Measurements from ENCODE around the gene CROCC2. TPM values are rescaled to one million over a fixed set of nuclear protein-coding genes. Genes with fewer than 3 reads are reported as not detected.

Gene CROCC2
- total and polyA plus RNA-seq, 5 donors from 2014 or later: not detected

- no peak for DNase-seq
- Mint-ChIP-seq H3K4me3 (peak overlapping the region; percentile 19 to 55 (median 52)), H3K27ac (peak overlapping the region in 1 of 3 donors; percentile 59), H3K4me1 (peaks cover 5 to 17% (median 9%) of the 10 kb centered on the region in 4 donors), H3K9me3 (peaks cover 0 to 7% (median 0%) of the 10 kb centered on the region in 7 donors), H3K36me3 (no peaks in the 10 kb centered on the region), H3K27me3 (peaks cover 17% of the 10 kb centered on the region)
- Histone ChIP-seq H3K27me3 (ENCODE audit: control insufficient read depth, insufficient read depth, low read length) (no peaks in the 10 kb centered on the region), H3K27ac (ENCODE audit: insufficient read depth, low read length, poor library complexity, severe bottlenecking) (no peak overlapping the region), H3K9me3 (ENCODE audit: control insufficient read depth in 2 of 2, low read length in 2 of 2) (no peaks in the 10 kb centered on the region), H3K4me1 (ENCODE audit: control insufficient read depth, insufficient read depth, low read length, poor library complexity, severe bottlenecking) (peaks cover 20% of the 10 kb centered on the region), H3K4me3 (ENCODE audit: low read depth, low read length) (no peak overlapping the region), H3K36me3 (ENCODE audit: control insufficient read depth, insufficient read depth, low read length) (peaks cover 5% of the 10 kb centered on the region)
- ATAC-seq (ENCODE audit: low read depth in 2 of 2): no peak
These were observed 127.3 kb downstream of the CROCC2 start for GRCh38 chr2:241033336-241033987.

GRCh38 chr2:241033994-241034393 is 127.9 kb downstream of the CROCC2 start:
- no peaks in the 10 kb centered on the region for H3K36me3 Mint-ChIP-seq
- H3K27ac Mint-ChIP-seq: peak overlapping the region in 1 of 3 donors; percentile 59
- Histone ChIP-seq H3K9me3 (ENCODE audit: control insufficient read depth in 2 of 2, low read length in 2 of 2) (no peaks in the 10 kb centered on the region), H3K4me3 (ENCODE audit: low read depth, low read length) (no peak overlapping the region), H3K27me3 (ENCODE audit: control insufficient read depth, insufficient read depth, low read length) (no peaks in the 10 kb centered on the region), H3K36me3 (ENCODE audit: control insufficient read depth, insufficient read depth, low read length) (peaks cover 5% of the 10 kb centered on the region), H3K27ac (ENCODE audit: insufficient read depth, low read length, poor library complexity, severe bottlenecking) (no peak overlapping the region), H3K4me1 (ENCODE audit: control insufficient read depth, insufficient read depth, low read length, poor library complexity, severe bottlenecking) (peaks cover 26% of the 10 kb centered on the region)
- peak overlapping the region in 3 of 4 donors; percentile 15 to 53 (median 51) for H3K4me3 Mint-ChIP-seq
- H3K27me3 Mint-ChIP-seq: peaks cover 14% of the 10 kb centered on the region
- ATAC-seq (ENCODE audit: low read depth in 2 of 2): no peak
- H3K4me1 Mint-ChIP-seq: peaks cover 5 to 22% (median 10%) of the 10 kb centered on the region in 4 donors
- H3K9me3 Mint-ChIP-seq: peaks cover 0 to 7% (median 0%) of the 10 kb centered on the region in 7 donors
- no peak for DNase-seq

GRCh38 chr2:241034490-241035141 is 128.5 kb downstream of the CROCC2 start:
- Histone ChIP-seq H3K4me1 (ENCODE audit: control insufficient read depth, insufficient read depth, low read length, poor library complexity, severe bottlenecking) (peaks cover 31% of the 10 kb centered on the region), H3K27me3 (ENCODE audit: control insufficient read depth, insufficient read depth, low read length) (no peaks in the 10 kb centered on the region), H3K4me3 (ENCODE audit: low read depth, low read length) (no peak overlapping the region), H3K27ac (ENCODE audit: insufficient read depth, low read length, poor library complexity, severe bottlenecking) (peak overlapping the region; percentile 61), H3K36me3 (ENCODE audit: control insufficient read depth, insufficient read depth, low read length) (peaks cover 5% of the 10 kb centered on the region), H3K9me3 (ENCODE audit: control insufficient read depth in 2 of 2, low read length in 2 of 2) (no peaks in the 10 kb centered on the region)
- Mint-ChIP-seq H3K4me1 (peaks cover 5 to 28% (median 10%) of the 10 kb centered on the region in 4 donors), H3K27me3 (peaks cover 14% of the 10 kb centered on the region), H3K36me3 (no peaks in the 10 kb centered on the region), H3K27ac (peak overlapping the region in 1 of 3 donors; percentile 59), H3K4me3 (peak overlapping the region; percentile 26 to 93 (median 69)), H3K9me3 (peaks cover 0 to 7% (median 0%) of the 10 kb centered on the region in 7 donors)
- ATAC-seq (ENCODE audit: low read depth in 2 of 2) (no peak), DNase-seq (no peak)

GRCh38 chr2:241035142-241035817 is 129.1 kb downstream of the CROCC2 start:
- Mint-ChIP-seq H3K9me3 (peaks cover 0 to 7% (median 0%) of the 10 kb centered on the region in 7 donors), H3K4me3 (peak overlapping the region; percentile 26 to 93 (median 69)), H3K27ac (peak overlapping the region in 1 of 3 donors; percentile 59), H3K27me3 (peaks cover 14% of the 10 kb centered on the region), H3K36me3 (no peaks in the 10 kb centered on the region), H3K4me1 (peaks cover 5 to 34% (median 13%) of the 10 kb centered on the region in 4 donors)
- Histone ChIP-seq H3K4me1 (ENCODE audit: control insufficient read depth, insufficient read depth, low read length, poor library complexity, severe bottlenecking) (peaks cover 38% of the 10 kb centered on the region), H3K9me3 (ENCODE audit: control insufficient read depth in 2 of 2, low read length in 2 of 2) (no peaks in the 10 kb centered on the region), H3K27ac (ENCODE audit: insufficient read depth, low read length, poor library complexity, severe bottlenecking) (peak overlapping the region; percentile 61), H3K36me3 (ENCODE audit: control insufficient read depth, insufficient read depth, low read length) (peaks cover 8% of the 10 kb centered on the region), H3K27me3 (ENCODE audit: control insufficient read depth, insufficient read depth, low read length) (no peaks in the 10 kb centered on the region), H3K4me3 (ENCODE audit: low read depth, low read length) (no peak overlapping the region)
- DNase-seq (peak in 2 of 3 donors; percentile 29 to 45), ATAC-seq (ENCODE audit: low read depth in 2 of 2) (no peak)

- peak in 2 of 3 donors; percentile 47 to 53 for DNase-seq
- Histone ChIP-seq H3K9me3 (ENCODE audit: control insufficient read depth in 2 of 2, low read length in 2 of 2) (no peaks in the 10 kb centered on the region), H3K4me3 (ENCODE audit: low read depth, low read length) (no peak overlapping the region), H3K4me1 (ENCODE audit: control insufficient read depth, insufficient read depth, low read length, poor library complexity, severe bottlenecking) (peaks cover 44% of the 10 kb centered on the region), H3K36me3 (ENCODE audit: control insufficient read depth, insufficient read depth, low read length) (peaks cover 3% of the 10 kb centered on the region), H3K27ac (ENCODE audit: insufficient read depth, low read length, poor library complexity, severe bottlenecking) (peak overlapping the region; percentile 83), H3K27me3 (ENCODE audit: control insufficient read depth, insufficient read depth, low read length) (no peaks in the 10 kb centered on the region)
- peak; percentile 38 to 44 for ATAC-seq (ENCODE audit: low read depth in 2 of 2)
- H3K9me3 Mint-ChIP-seq: peaks cover 0 to 7% (median 0%) of the 10 kb centered on the region in 7 donors
- peaks cover 5% of the 10 kb centered on the region for H3K36me3 Mint-ChIP-seq
- peak overlapping the region; percentile 29 to 91 (median 71) for H3K27ac Mint-ChIP-seq
- H3K27me3 Mint-ChIP-seq: peaks cover 14% of the 10 kb centered on the region
- H3K4me1 Mint-ChIP-seq: peaks cover 5 to 41% (median 19%) of the 10 kb centered on the region in 4 donors
- peak overlapping the region; percentile 81 to 96 (median 91) for H3K4me3 Mint-ChIP-seq
These were observed 129.8 kb downstream of the CROCC2 start for GRCh38 chr2:241035818-241036396.

GRCh38 chr2:241036397-241036963 is 130.3 kb downstream of the CROCC2 start:
- peak overlapping the region; percentile 81 to 96 (median 91) for H3K4me3 Mint-ChIP-seq
- Histone ChIP-seq H3K9me3 (ENCODE audit: control insufficient read depth in 2 of 2, low read length in 2 of 2) (no peaks in the 10 kb centered on the region), H3K36me3 (ENCODE audit: control insufficient read depth, insufficient read depth, low read length) (peaks cover 3% of the 10 kb centered on the region), H3K4me3 (ENCODE audit: low read depth, low read length) (peak overlapping the region; percentile 64), H3K27ac (ENCODE audit: insufficient read depth, low read length, poor library complexity, severe bottlenecking) (peak overlapping the region; percentile 83), H3K4me1 (ENCODE audit: control insufficient read depth, insufficient read depth, low read length, poor library complexity, severe bottlenecking) (peaks cover 50% of the 10 kb centered on the region), H3K27me3 (ENCODE audit: control insufficient read depth, insufficient read depth, low read length) (no peaks in the 10 kb centered on the region)
- peaks cover 14% of the 10 kb centered on the region for H3K27me3 Mint-ChIP-seq
- ATAC-seq (ENCODE audit: low read depth in 2 of 2) (peak; percentile 69 to 70), DNase-seq (peak; percentile 57 to 70 (median 66))
- H3K36me3 Mint-ChIP-seq: peaks cover 5% of the 10 kb centered on the region
- H3K9me3 Mint-ChIP-seq: peaks cover 0 to 6% (median 0%) of the 10 kb centered on the region in 7 donors
- peak overlapping the region; percentile 29 to 91 (median 71) for H3K27ac Mint-ChIP-seq
- H3K4me1 Mint-ChIP-seq: peaks cover 8 to 46% (median 22%) of the 10 kb centered on the region in 4 donors

- H3K27ac Mint-ChIP-seq: peak overlapping the region; percentile 29 to 91 (median 82)
- H3K4me3 ChIP-seq (ENCODE audit: low read depth, low read length): peak overlapping the region; percentile 64
- H3K27ac ChIP-seq (ENCODE audit: insufficient read depth, low read length, poor library complexity, severe bottlenecking): peak overlapping the region; percentile 83
- H3K27me3 Mint-ChIP-seq: peaks cover 14% of the 10 kb centered on the region
- peaks cover 9 to 51% (median 25%) of the 10 kb centered on the region in 4 donors for H3K4me1 Mint-ChIP-seq
- peaks cover 55% of the 10 kb centered on the region for H3K4me1 ChIP-seq (ENCODE audit: control insufficient read depth, insufficient read depth, low read length, poor library complexity, severe bottlenecking)
- H3K36me3 ChIP-seq (ENCODE audit: control insufficient read depth, insufficient read depth, low read length): peaks cover 3% of the 10 kb centered on the region
- peak overlapping the region; percentile 81 to 96 (median 91) for H3K4me3 Mint-ChIP-seq
- peak; percentile 6 to 32 for ATAC-seq (ENCODE audit: low read depth in 2 of 2)
- H3K36me3 Mint-ChIP-seq: peaks cover 5% of the 10 kb centered on the region
- no peaks in the 10 kb centered on the region for H3K9me3 ChIP-seq (ENCODE audit: control insufficient read depth in 2 of 2, low read length in 2 of 2)
- peaks cover 0 to 3% (median 0%) of the 10 kb centered on the region in 7 donors for H3K9me3 Mint-ChIP-seq
- no peak for DNase-seq
- H3K27me3 ChIP-seq (ENCODE audit: control insufficient read depth, insufficient read depth, low read length): no peaks in the 10 kb centered on the region
These were observed 130.9 kb downstream of the CROCC2 start for GRCh38 chr2:241036964-241037421.
